ENCODE results near the gene UBASH3B.
A peak's percentile ranks its signal among the peaks of the same experiment; 100 is the strongest.

Gene UBASH3B

GRCh38 chr11:122673701-122674100 is 18.2 kb downstream of the UBASH3B start:
- no peak for DNase-seq (ENCODE audit: low read depth in 4 of 4, low spot score in 1 of 4)

DNA sequence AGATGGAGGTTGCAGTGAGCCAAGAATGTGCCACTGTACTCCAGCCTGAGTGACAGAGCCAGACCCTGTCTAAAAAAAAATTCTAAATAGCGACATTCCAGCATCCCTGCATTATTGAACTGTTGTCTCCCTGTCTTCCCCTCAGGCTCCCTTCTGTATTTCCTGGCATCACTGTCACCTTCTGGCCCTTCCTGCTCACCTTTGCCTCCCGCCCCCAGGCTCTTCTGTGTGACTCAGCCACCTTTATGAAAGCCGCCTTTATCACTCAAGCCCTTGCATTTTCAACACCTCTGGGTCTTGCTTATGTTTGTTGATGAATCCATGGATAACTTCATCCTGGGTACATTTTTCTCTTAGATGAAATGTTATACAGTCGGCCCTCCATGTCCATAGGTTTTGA is 21.1 kb downstream of the UBASH3B start:
- no peak for DNase-seq (ENCODE audit: low read depth in 4 of 4, low spot score in 1 of 4)

GRCh38 chr11:122677256-122677655 is 21.7 kb downstream of the UBASH3B start:
- DNase-seq (ENCODE audit: low read depth in 4 of 4, low spot score in 1 of 4) = no peak

- no peak for DNase-seq (ENCODE audit: low read depth in 4 of 4, low spot score in 1 of 4)
These were observed 22.9 kb downstream of the UBASH3B start for GRCh38 chr11:122678406-122678805.

- no peak for DNase-seq (ENCODE audit: low read depth in 4 of 4, low spot score in 1 of 4)
These were observed 23.9 kb downstream of the UBASH3B start for GRCh38 chr11:122679466-122679865.

GRCh38 chr11:122681070-122681469 is 25.5 kb downstream of the UBASH3B start:
- DNase-seq (ENCODE audit: low read depth in 4 of 4, low spot score in 1 of 4) = no peak

- no peak for DNase-seq (ENCODE audit: low read depth in 4 of 4, low spot score in 1 of 4)
These were observed 26.2 kb downstream of the UBASH3B start for GRCh38 chr11:122681735-122682134.

DNA sequence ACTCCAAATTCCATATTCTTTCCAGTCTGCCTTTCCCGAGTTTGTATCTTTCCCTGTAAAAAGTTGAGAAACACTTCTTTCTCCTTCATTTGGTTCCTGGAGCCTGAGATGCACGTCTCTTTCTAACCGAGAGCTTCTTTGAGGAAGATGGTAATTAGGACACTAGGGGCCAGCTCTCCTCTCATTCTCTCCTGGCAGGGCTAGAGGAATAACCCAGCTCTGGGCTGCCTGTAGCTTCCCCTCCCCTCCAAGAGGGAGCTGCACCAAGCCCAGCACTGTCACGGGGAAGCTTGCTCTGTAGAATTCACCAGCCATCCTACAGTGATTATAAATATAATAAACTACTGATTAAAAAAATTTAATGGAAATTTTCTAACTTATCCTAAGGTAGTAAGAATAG is 26.9 kb downstream of the UBASH3B start:
- DNase-seq (ENCODE audit: low read depth in 4 of 4, low spot score in 1 of 4) = no peak

- DNase-seq (ENCODE audit: low read depth in 4 of 4, low spot score in 1 of 4) = no peak
These were observed 29.5 kb downstream of the UBASH3B start for GRCh38 chr11:122685041-122685440.

GRCh38 chr11:122686111-122686510 is 30.6 kb downstream of the UBASH3B start:
- no peak for DNase-seq (ENCODE audit: low read depth in 4 of 4, low spot score in 1 of 4)

GRCh38 chr11:122690384-122690783 is 34.9 kb downstream of the UBASH3B start:
- DNase-seq (ENCODE audit: low read depth in 4 of 4, low spot score in 1 of 4) = no peak

DNA sequence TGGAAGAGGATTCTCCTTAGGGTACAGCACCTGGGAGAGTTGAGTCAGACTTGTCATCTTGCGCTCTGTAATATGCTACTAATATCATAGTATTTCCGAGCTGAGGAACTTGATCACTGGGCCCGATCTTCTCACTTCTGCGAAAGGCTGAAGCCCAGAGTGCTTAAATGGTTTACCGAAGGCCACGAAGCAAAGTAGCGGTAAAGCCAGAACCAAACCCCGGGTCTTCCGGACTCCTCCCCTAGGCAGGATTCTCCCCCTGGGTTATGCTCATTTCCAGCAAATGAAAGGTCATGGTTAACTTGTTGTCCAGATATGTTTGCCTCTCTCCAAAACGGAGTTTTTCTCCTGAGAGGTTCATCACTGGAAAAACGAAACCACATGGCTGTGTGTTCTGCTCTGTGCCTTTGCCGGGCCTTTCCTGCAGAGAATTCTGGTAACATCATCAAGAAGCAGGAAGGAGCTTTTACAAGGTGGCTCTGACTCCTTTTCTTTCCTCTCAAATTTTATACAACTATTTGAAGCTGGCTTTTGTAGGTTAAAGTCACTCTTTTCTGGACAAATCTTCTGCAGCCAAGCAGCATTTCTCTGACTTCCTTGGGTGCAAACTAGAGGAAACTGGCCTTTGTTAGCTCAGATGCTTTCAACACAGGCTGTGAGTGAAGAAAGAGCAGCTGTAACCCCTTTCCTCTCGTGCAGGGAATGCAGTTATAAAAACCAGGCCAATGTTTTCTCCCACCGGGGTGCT is 35.5 kb downstream of the UBASH3B start:
- DNase-seq (ENCODE audit: low read depth in 4 of 4, low spot score in 1 of 4) = no peak

DNA sequence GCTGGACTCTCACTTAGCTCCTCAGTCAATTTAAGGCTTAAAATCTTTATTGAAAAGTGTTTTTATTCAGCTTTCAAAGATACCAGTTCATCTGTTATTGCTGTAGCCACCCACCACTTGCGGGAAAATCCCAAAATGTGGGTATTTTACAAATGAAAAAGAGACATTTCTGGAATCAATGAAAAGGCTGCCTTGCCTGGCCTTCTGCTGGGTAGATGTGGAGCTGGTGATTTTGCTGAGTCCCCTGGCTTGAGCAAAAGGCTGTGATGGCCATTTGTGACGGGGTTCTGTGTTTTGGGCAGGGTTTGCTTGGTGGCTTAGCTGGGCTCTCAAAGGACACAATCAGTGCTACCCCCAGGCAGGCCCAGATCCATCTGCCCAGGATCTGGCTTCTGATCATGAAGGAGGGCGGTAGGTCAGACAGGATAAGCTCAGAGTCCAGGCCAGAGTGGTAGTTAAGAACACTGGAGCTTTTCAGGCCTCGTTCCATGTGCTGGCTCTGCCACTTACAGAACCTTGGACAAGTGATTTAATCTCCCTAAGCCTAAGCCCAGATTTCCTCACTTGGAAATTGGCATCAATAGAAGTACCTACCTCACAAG is 36.1 kb downstream of the UBASH3B start:
- DNase-seq (ENCODE audit: low read depth in 4 of 4, low spot score in 1 of 4) = no peak

- DNase-seq (ENCODE audit: low read depth in 4 of 4, low spot score in 1 of 4) = no peak
These were observed 36.9 kb downstream of the UBASH3B start for GRCh38 chr11:122692444-122692843.

GRCh38 chr11:122695076-122695615 is 39.6 kb downstream of the UBASH3B start:
- no peak for DNase-seq (ENCODE audit: low read depth in 4 of 4, low spot score in 1 of 4)

- DNase-seq (ENCODE audit: low read depth in 4 of 4, low spot score in 1 of 4) = peak; percentile 26 to 51 (median 40)
These were observed 41.1 kb downstream of the UBASH3B start for GRCh38 chr11:122696662-122697061.

- DNase-seq (ENCODE audit: low read depth in 4 of 4, low spot score in 1 of 4) = no peak
These were observed 42.2 kb downstream of the UBASH3B start for GRCh38 chr11:122697636-122698167.

- DNase-seq (ENCODE audit: low read depth in 4 of 4, low spot score in 1 of 4) = no peak
These were observed 42.9 kb downstream of the UBASH3B start for GRCh38 chr11:122698392-122698791.

DNA sequence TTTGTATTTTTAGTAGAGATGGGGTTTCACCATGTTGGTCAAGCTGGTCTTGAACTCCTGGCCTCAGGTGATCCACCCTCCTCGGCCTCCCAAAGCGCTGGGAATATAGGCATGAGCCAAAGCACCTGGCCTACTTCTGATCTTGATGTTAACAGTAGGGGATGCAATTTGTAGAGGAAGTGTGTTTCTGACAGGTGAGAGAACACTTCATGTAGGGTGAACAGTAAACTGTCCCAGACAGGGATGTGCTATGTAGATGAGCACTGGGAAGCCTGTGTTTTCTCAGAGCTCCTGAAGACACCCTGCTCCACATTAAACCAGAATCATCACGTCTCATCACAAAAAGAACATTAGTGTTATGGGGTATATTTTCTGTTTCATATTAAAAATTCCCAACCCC is 45.1 kb downstream of the UBASH3B start:
- DNase-seq (ENCODE audit: low read depth in 4 of 4, low spot score in 1 of 4) = no peak

- DNase-seq (ENCODE audit: low read depth in 4 of 4, low spot score in 1 of 4) = no peak
These were observed 45.6 kb downstream of the UBASH3B start for GRCh38 chr11:122701143-122701542.

DNA sequence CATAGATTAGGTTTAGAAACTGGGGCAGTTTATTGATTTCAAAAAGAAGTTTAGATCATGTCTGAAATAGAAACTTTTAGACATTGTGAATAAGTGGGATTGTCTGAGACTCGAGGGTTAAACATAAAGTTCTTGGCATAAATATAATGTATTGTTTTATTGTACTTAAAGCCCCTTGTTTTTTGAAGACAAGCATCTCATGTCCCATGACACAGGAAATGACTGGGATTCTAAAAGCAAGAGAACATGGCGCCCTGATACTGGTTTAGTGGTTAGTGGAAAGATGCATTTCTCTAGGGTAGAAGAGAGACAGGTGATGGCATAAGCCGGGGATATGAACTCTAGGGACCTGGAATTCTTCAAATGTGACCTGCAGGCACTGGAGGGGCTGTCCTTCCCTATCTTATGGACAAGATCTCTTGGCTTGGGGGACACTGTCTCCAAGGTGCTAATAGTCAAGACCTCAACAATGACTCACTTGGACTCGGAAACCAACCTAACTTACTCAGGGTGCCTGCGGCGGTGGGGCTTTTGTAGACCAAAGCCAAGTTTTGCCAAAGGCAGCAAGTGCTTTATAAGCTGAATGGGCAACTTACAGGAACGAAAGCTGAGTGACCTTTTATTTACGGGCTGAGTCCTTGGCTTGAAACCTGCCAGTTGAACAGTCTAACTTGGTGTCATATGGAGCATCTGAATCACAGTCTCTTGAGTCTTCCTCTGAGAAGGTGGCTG is 48.2 kb downstream of the UBASH3B start:
- no peak for DNase-seq (ENCODE audit: low read depth in 4 of 4, low spot score in 1 of 4)

DNA sequence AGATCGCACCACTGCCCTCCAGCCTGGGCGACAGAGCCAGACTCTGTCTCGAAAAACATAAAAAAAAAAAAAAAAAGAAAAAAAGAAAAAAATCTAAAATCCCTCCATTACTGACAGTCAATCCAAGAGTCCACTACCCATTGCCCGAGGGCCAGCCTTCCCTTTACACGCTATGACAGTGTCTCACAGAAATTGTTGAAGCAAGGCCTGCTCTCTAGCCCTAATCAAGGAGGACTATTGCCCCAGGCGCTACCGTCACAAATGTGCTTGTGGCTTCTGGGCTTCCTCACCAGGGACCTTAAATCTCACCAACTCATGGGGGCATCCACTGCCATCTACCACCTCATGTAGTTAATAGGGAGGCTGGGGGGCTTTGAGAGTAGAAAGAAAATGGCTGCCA is 49.9 kb downstream of the UBASH3B start:
- DNase-seq (ENCODE audit: low read depth in 4 of 4, low spot score in 1 of 4) = no peak
